Endothelial cell of umbilical vein (primary cell): Measurements from ENCODE around the gene DECR2. TPM values are rescaled to one million over a fixed set of nuclear protein-coding genes. Genes with fewer than 3 reads are reported as not detected.
"Not testable (repeated sequence)": the region's sequence is repeated elsewhere in the genome, so short reads cannot be mapped to it uniquely, and the experiment has no call there.

Source experiments
- BruUV-seq: library from RNA; stranded (reverse); fragments of 400-500 nt; replicated peaks from 2 replicates; lab custom pipeline; 2021; lab: Mats Ljungman, UMichigan
- CTCF ChIA-PET: fragments of 300-600, 350-600 bp; sonication (Branson Sonifier 250); formaldehyde crosslinking; loops from one replicate; lab custom pipeline; 2021; ENCODE audit warnings: antibody characterized with exemption, inconsistent platforms; lab: Charles Lee
- POLR2A ChIA-PET: fragments of 300-600, 350-600 bp; sonication (Branson Sonifier 250); formaldehyde crosslinking; loops from one replicate; lab custom pipeline; 2021; ENCODE audit warnings: antibody characterized with exemption, inconsistent platforms; lab: Charles Lee
- DNase-seq: peaks from one replicate; pipeline ENCODE4 v3.0.0-alpha.2; 2011; ENCODE audit warnings: low read depth, low spot score
- FAIRE-seq: peaks from 2 replicates; lab custom pipeline; 2011; peaks lifted over from hg19 to GRCh38; lab: Jason Lieb, UNC
- H2AFZ ChIP-seq: 2 replicates; pipeline ENCODE4 v1.6.0; 2012; ENCODE audit warnings: low read depth, low read length, control low read depth, inconsistent platforms
- H3K27ac ChIP-seq: 2 replicates; pipeline ENCODE4 v1.5.1; 2011; ENCODE audit warnings: low read depth, mild to moderate bottlenecking, control low read depth, low read length, moderate library complexity; ENCODE audit not compliant: insufficient read depth
- H3K27me3 ChIP-seq, 2 experiments: 2 replicates each; pipeline versions ENCODE4 v1.6.0 to v1.6.1; 2011; ENCODE audit warnings: low read length in 2 of 2, mixed read lengths in 1 of 2; ENCODE audit not compliant: control insufficient read depth in 2 of 2, insufficient read depth in 2 of 2
- H3K36me3 ChIP-seq, 2 experiments: 2 replicates in 1 of 2; 3 replicates in 1 of 2; pipeline ENCODE4 v1.5.1; 2011; ENCODE audit warnings: low read length in 2 of 2, mild to moderate bottlenecking in 1 of 2, moderate library complexity in 1 of 2; ENCODE audit not compliant: control insufficient read depth in 2 of 2, insufficient read depth in 2 of 2; ENCODE audit errors: extremely low read depth in 1 of 2
- H3K4me1 ChIP-seq: 3 replicates; pipeline ENCODE4 v1.5.1; 2011; ENCODE audit warnings: mild to moderate bottlenecking, low read length; ENCODE audit not compliant: control insufficient read depth, insufficient read depth; ENCODE audit errors: extremely low read depth
- H3K4me2 ChIP-seq: 2 replicates; pipeline ENCODE4 v1.6.1; 2011; ENCODE audit warnings: low read length, control low read depth, mixed read lengths; ENCODE audit not compliant: insufficient read depth
- H3K4me3 ChIP-seq, 3 experiments: fragments of 200-600 bp in 1 of 3; sonication (generic), shearing (Covaris generic) in 1 of 3; replicated peaks in 1 of 3; 2 replicates each; pipeline ENCODE4 v1.5.1; 2011 to 2016; ENCODE audit warnings: control low read depth in 3 of 3, low read length in 3 of 3, mild to moderate bottlenecking in 2 of 3, inconsistent platforms in 1 of 3, low read depth in 1 of 3, moderate library complexity in 1 of 3; ENCODE audit not compliant: insufficient read depth in 1 of 3
- H3K79me2 ChIP-seq: 2 replicates; pipeline ENCODE4 v1.6.0; 2012; ENCODE audit warnings: low read length, inconsistent platforms; ENCODE audit not compliant: control insufficient read depth, insufficient read depth
- H3K9ac ChIP-seq: replicated peaks from 2 replicates; pipeline ENCODE3; 2011; ENCODE audit warnings: low read length, control low read depth; ENCODE audit not compliant: insufficient read depth; ENCODE audit errors: extremely low read depth
- H3K9me1 ChIP-seq: replicated peaks from 3 replicates; pipeline ENCODE4 v1.6.0; 2011; ENCODE audit warnings: mild to moderate bottlenecking, low read length; ENCODE audit not compliant: control insufficient read depth, insufficient read depth; ENCODE audit errors: extremely low read depth
- H3K9me3 ChIP-seq: replicated peaks from 2 replicates; pipeline ENCODE4 v1.5.1; 2012; ENCODE audit warnings: low read length, inconsistent platforms; ENCODE audit not compliant: control insufficient read depth, insufficient read depth
- H4K20me1 ChIP-seq: replicated peaks from 2 replicates; pipeline ENCODE3; 2011; ENCODE audit warnings: mild to moderate bottlenecking, low read length; ENCODE audit not compliant: control insufficient read depth, insufficient read depth; ENCODE audit errors: extremely low read depth
- EZH2 ChIP-seq: IDR thresholded peaks from 2 replicates; pipeline ENCODE4 v1.6.1; 2012; ENCODE audit warnings: borderline replicate concordance, low read depth, mild to moderate bottlenecking, moderate library complexity, low read length, inconsistent platforms; ENCODE audit not compliant: severe bottlenecking
- FOS ChIP-seq: IDR thresholded peaks from 2 replicates; pipeline ENCODE4 v1.6.1; 2011; ENCODE audit warnings: mild to moderate bottlenecking, low read length, moderate library complexity, borderline replicate concordance; ENCODE audit not compliant: insufficient read depth
- GATA2 ChIP-seq: IDR thresholded peaks from 2 replicates; pipeline ENCODE4 v1.7.0; 2011; ENCODE audit warnings: low read depth, mild to moderate bottlenecking, moderate library complexity, mixed read lengths, low read length; ENCODE audit not compliant: insufficient read length, insufficient read depth
- JUN ChIP-seq: IDR thresholded peaks from 2 replicates; pipeline ENCODE4 v1.6.1; 2011; ENCODE audit warnings: borderline replicate concordance, low read depth; ENCODE audit not compliant: insufficient read length, insufficient read depth
- MYC ChIP-seq: IDR thresholded peaks from one replicate; pipeline ENCODE4 v1.6.1; 2011; ENCODE audit warnings: mild to moderate bottlenecking, low read depth, low read length
- POLR2A ChIP-seq: IDR thresholded peaks from 2 replicates; pipeline ENCODE4 v1.6.1; 2012; ENCODE audit warnings: low read depth, mild to moderate bottlenecking, control low read depth, low read length
- POLR2AphosphoS5 ChIP-seq: IDR thresholded peaks from 2 replicates; pipeline ENCODE4 v1.6.1; 2012; ENCODE audit warnings: low read depth, mild to moderate bottlenecking, control low read depth, low read length, moderate library complexity; ENCODE audit not compliant: insufficient read depth
- dilution Hi-C: fragments of 300-500 bp; cut with MboI; formaldehyde crosslinking; loops from one replicate; pipeline ENCODE4 v1.15.0; 2019; ENCODE audit warnings: low sequenced_read_pairs; ENCODE audit not compliant: extremely low pct_ligation_motif_present
- intact Hi-C: fragments of 100-400 bp; cut with micrococcal nuclease; formaldehyde crosslinking; loops from one replicate; pipeline ENCODE4 v1.10.0; 2022
- polyA plus RNA-seq, 4 experiments: library from polyadenylated mRNA; depleted of rRNA in 3 of 4; stranded (reverse) in 3 of 4; unstranded in 1 of 4; fragments of >200 nt; gene quantifications; 2 replicates each; pipeline versions ENCODE4 v1.2.1 to v1.2.3, GENCODE V29; 2011 to 2012; ENCODE audit warnings: missing spikeins in 1 of 4
- total RNA-seq: library from RNA; stranded (reverse); gene quantifications from 2 replicates; pipeline ENCODE4 v1.2.3, GENCODE V29; 2021

The DECR2 gene
- total and polyA plus RNA-seq, 2 donors (not counting 3 experiments of a cell fraction or from before 2014, with no cell fraction given): 28.3 to 46.5 TPM

DNA sequence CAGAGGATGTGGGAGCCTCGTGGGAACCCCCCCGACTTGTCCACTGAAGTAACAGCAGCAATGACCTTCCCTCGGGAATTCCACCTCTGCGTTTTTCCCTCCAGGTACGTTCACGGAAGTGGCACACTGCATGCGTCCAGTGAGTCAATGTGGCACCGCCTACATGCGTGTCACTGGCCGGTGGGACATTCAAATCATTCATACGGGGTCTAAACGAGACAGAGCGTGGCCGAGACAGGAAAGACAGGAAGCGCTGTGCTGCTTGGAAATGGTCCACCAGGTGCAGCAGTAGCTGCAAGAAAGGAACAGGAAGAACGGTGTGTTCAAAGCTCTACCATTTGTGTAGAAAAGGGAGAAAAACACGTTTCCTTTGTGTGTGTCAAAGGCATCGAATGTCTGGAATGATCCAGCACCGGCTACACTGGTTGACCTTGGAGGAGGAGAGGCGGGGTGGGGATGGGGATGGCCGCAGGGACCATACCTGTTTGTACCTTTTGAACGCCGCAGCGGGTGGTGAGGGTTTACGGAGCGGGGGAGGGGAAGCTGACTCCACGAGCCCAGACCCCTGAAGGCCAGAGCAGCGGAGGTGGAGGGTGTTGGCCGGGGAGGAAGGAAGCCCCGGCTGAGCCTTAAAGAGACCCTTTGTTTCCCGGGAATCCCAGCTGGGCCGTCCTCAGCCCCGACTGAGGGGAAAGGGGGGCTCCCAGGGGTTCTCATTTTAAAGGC lies 18.2 kb upstream of the DECR2 start:
- intact Hi-C loops: loop anchor here (1.0 kb wide), 1 partner anchor 13 kb away; no protein-coding TSS in a partner anchor
- no peaks in the 10 kb centered on the region for H3K9me3 ChIP-seq
- H3K9ac ChIP-seq: no peak overlapping the region
- H3K27me3 ChIP-seq: no peaks in the 10 kb centered on the region
- H3K4me1 ChIP-seq: peaks cover 20% of the 10 kb centered on the region
- H3K4me2 ChIP-seq: peak overlapping the region; percentile 89
- dilution Hi-C loops: no loop called here
- POLR2A ChIA-PET: no interaction called here
- BruUV-seq: no TSS peak
- no peaks in the 10 kb centered on the region for H4K20me1 ChIP-seq
- H3K4me3 ChIP-seq: peak overlapping the region in 2 of 3 experiments; percentile 12 to 93
- peak; percentile 31 for DNase-seq
- H3K9me1 ChIP-seq: no peaks in the 10 kb centered on the region
- peak; percentile 67 for FAIRE-seq
- TF ChIP-seq JUN: no peak
- no peak for TF ChIP-seq POLR2AphosphoS5
- TF ChIP-seq MYC: no peak
- no peak for TF ChIP-seq EZH2
- TF ChIP-seq GATA2: no peak
- no peak for TF ChIP-seq POLR2A
- peaks cover 24% of the 10 kb centered on the region for H3K79me2 ChIP-seq
- CTCF ChIA-PET: interaction anchor here (1.2 to 1.9 kb wide), 2 partner anchors 8 to 104 kb away, joined by 6 to 7 read pairs; no protein-coding TSS in a partner anchor
- peak overlapping the region; percentile 1 for H2AFZ ChIP-seq
- peaks cover 0 to 2% of the 10 kb centered on the region in 2 experiments for H3K36me3 ChIP-seq
- H3K27ac ChIP-seq: peak overlapping the region; percentile 64

DNA sequence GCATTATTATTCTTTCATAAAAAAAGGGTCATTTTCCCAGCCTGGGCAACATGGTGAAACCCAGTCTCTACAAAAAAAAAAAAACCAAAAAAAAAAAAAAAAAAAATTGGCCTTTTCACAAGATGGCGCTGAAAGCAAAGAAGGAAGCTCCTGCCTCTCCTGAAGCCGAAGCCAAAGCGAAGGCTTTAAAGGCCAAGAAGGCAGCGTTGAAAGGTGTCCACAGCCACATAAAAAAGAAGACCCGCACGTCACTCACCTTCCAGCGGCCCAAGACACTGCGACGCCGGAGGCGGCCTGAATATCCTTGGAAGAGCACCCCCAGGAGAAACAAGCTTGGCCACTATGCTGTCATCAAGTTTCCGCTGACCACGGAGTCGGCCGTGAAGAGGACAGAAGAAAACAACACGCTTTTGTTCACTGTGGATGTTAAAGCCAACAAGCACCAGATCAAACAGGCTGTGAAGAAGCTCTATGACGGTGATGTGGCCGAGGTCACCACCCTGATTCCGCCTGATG lies 15.0 kb upstream of the DECR2 start:
- ChIA-PET POLR2A (interaction anchor here (0.6 to 0.7 kb wide), 2 partner anchors 10 to 180 kb away, joined by 3 read pairs; partner anchors contain the start of gene NHLRC4), CTCF (interaction anchor here (0.7 to 1.8 kb wide), 4 partner anchors 9 to 109 kb away, joined by 4 to 10 read pairs (median 6); no protein-coding TSS in a partner anchor)
- Histone ChIP-seq H2AFZ (no peak overlapping the region), H3K4me1 (peaks cover 20% of the 10 kb centered on the region), H4K20me1 (no peaks in the 10 kb centered on the region), H3K9me1 (no peaks in the 10 kb centered on the region), H3K27ac (no peak overlapping the region), H3K9ac (no peak overlapping the region), H3K9me3 (no peaks in the 10 kb centered on the region), H3K4me2 (no peak overlapping the region), H3K79me2 (no peaks in the 10 kb centered on the region), H3K36me3 (no peaks in the 10 kb centered on the region), H3K4me3 (no peak overlapping the region), H3K27me3 (no peaks in the 10 kb centered on the region)
- DNase-seq (no peak), FAIRE-seq (no peak)
- TF ChIP-seq MYC (no peak), FOS (no peak)
- intact Hi-C loops (no loop called here), dilution Hi-C loops (no loop called here)
- no TSS peak for BruUV-seq

DNA sequence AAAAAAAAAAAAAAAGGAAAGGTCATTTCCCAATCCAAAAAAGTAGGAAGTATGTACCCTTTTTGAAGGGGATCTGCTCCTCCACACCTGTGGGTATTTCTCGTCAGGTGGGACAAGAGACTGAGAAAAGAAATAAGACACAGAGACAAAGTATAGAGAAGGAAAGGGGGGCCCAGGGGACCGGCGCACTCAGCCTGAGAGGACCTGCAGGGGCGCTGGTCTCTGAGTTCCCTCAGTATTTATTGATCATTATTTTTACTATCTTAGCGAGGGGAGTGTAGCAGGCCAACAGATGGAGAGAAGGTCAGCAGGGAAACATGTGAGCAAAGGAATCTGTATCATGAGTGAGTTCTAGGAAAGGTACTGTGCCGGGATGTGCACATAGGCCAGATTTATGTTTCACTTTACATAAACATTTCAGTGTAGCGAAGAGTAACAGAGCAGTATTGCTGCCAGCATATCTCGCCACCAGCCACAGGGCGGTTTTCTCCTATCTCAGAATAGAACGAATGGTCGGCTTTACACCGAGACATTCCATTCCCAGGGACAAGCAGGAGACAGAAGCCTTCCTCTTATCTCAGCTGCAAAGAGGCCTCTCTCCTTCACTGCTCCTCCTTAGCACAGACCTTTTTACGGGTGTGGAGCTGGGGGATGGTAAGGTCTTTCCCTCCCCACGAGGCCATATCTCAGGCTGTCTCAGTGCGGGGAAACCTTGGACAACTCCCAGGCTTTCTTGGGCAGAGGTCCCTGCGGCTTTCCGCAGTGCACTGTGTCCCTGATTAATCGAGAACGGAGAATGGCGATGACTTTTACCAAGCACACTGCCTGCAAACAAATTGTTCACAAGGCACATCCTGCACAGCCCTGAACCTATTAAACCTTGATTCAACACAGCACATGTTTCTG lies 13.7 kb upstream of the DECR2 start:
- H3K9me1 ChIP-seq, H3K79me2 ChIP-seq, dilution Hi-C loops, H2AFZ ChIP-seq, H3K9me3 ChIP-seq, BruUV-seq, DNase-seq, H3K4me3 ChIP-seq, H4K20me1 ChIP-seq, FAIRE-seq, CTCF ChIA-PET, POLR2A ChIA-PET, H3K9ac ChIP-seq, H3K27me3 ChIP-seq, H3K4me2 ChIP-seq, H3K36me3 ChIP-seq, intact Hi-C loops, H3K27ac ChIP-seq: not testable (repeated sequence)
- H3K4me1 ChIP-seq: peaks cover 13% of the 10 kb centered on the region
